ENCODE measurements around the gene OR2C1.

OR2C1 gene

GRCh38 chr16:3355589-3355988 lies at the start of gene OR2C1:
Gene OR2C1 (plus strand): TSS chr16:3355889. CDS start chr16:3355941, 52 bp downstream.
- DNase-seq: no peak

GRCh38 chr16:3306078-3306477 lies 49.6 kb upstream of the OR2C1 start:
- DNase-seq: no peak

GRCh38 chr16:3311496-3311895 lies 44.2 kb upstream of the OR2C1 start:
- no peak for DNase-seq

GRCh38 chr16:3317315-3317999 lies 38.2 kb upstream of the OR2C1 start:
- DNase-seq: no peak

GRCh38 chr16:3321816-3322215 lies 33.9 kb upstream of the OR2C1 start:
- no peak for DNase-seq

- DNase-seq: no peak
Observed at GRCh38 chr16:3327514-3327913, 28.2 kb upstream of the OR2C1 start.

- DNase-seq: no peak
Observed at GRCh38 chr16:3328104-3328503, 27.6 kb upstream of the OR2C1 start.

- no peak for DNase-seq
Observed at GRCh38 chr16:3328643-3329042, 27.0 kb upstream of the OR2C1 start.

GRCh38 chr16:3346041-3346440 lies 9.6 kb upstream of the OR2C1 start:
- no peak for DNase-seq

GRCh38 chr16:3347586-3347985 lies 8.1 kb upstream of the OR2C1 start:
- DNase-seq: no peak

GRCh38 chr16:3348547-3349167 lies 7.0 kb upstream of the OR2C1 start:
- DNase-seq: no peak

GRCh38 chr16:3349175-3349574 lies 6.5 kb upstream of the OR2C1 start:
- DNase-seq: no peak

- no peak for DNase-seq
Observed at GRCh38 chr16:3356118-3356517, 429 bp downstream of the OR2C1 start.

- DNase-seq: no peak
Observed at GRCh38 chr16:3358871-3359270, 3.2 kb downstream of the OR2C1 start.

GRCh38 chr16:3362931-3363330 lies 7.2 kb downstream of the OR2C1 start:
- no peak for DNase-seq

- no peak for DNase-seq
Observed at GRCh38 chr16:3363793-3364192, 8.1 kb downstream of the OR2C1 start.

GRCh38 chr16:3364774-3365427 lies 9.2 kb downstream of the OR2C1 start:
- DNase-seq: peak; percentile 89

- DNase-seq: no peak
Observed at GRCh38 chr16:3369073-3369472, 13.4 kb downstream of the OR2C1 start.

GRCh38 chr16:3375680-3376079 lies 20.0 kb downstream of the OR2C1 start:
- DNase-seq: no peak

GRCh38 chr16:3377917-3378316 lies 22.2 kb downstream of the OR2C1 start:
- no peak for DNase-seq

GRCh38 chr16:3383045-3383448 lies 27.4 kb downstream of the OR2C1 start:
- DNase-seq: no peak

- no peak for DNase-seq
Observed at GRCh38 chr16:3388325-3388724, 32.6 kb downstream of the OR2C1 start.

- DNase-seq: no peak
Observed at GRCh38 chr16:3389663-3390338, 34.1 kb downstream of the OR2C1 start.

GRCh38 chr16:3400446-3400778 lies 44.7 kb downstream of the OR2C1 start:
- no peak for DNase-seq

Measured in CD4-positive, alpha-beta T cell treated with Interleukin-12 subunit alpha and Interleukin-12 subunit beta, for 1 hour (primary cell).